CD14-positive monocyte (primary cell): ENCODE data around the gene SNRPD1. TPM values are rescaled to one million over a fixed set of nuclear protein-coding genes. Genes with fewer than 3 reads are reported as not detected.

Experiments used
- DNase-seq, 3 donors: peaks; one replicate each; pipeline ENCODE4 v3.0.0-alpha.2; 2011 to 2022
- H2AFZ ChIP-seq: 2 replicates; pipeline ENCODE4 v1.6.0; 2012; ENCODE audit warnings: mild to moderate bottlenecking, low read depth, low read length, inconsistent platforms; ENCODE audit not compliant: insufficient read depth, poor library complexity, severe bottlenecking
- H3K27ac ChIP-seq, 2 donors: 1 replicate in 1 of 2; 2 replicates in 1 of 2; pipeline ENCODE4 v1.5.1; 2012 to 2013; ENCODE audit warnings: low read length in 2 of 2, control low read depth in 1 of 2, inconsistent platforms in 1 of 2, low read depth in 1 of 2, mild to moderate bottlenecking in 1 of 2
- H3K27me3 ChIP-seq, 2 donors: one replicate each; pipeline versions ENCODE4 v1.6.0 to v1.6.1; 2011 to 2013; ENCODE audit warnings: low read length in 2 of 2; ENCODE audit not compliant: control insufficient read depth in 2 of 2, insufficient read depth in 2 of 2
- H3K36me3 ChIP-seq, 2 donors: replicated peaks in 1 of 2; 1 replicate in 1 of 2; 2 replicates in 1 of 2; pipeline versions ENCODE4 v1.5.1 to v1.6.1; 2012 to 2013; ENCODE audit warnings: low read length in 2 of 2, control low read depth in 1 of 2, inconsistent platforms in 1 of 2, mild to moderate bottlenecking in 1 of 2; ENCODE audit not compliant: insufficient read depth in 2 of 2, control insufficient read depth in 1 of 2
- H3K4me1 ChIP-seq, 2 donors: 1 replicate in 1 of 2; 2 replicates in 1 of 2; pipeline versions ENCODE4 v1.5.1 to v1.6.1; 2012 to 2013; ENCODE audit warnings: low read length in 2 of 2, control low read depth in 1 of 2, inconsistent platforms in 1 of 2, mild to moderate bottlenecking in 1 of 2, moderate library complexity in 1 of 2; ENCODE audit not compliant: insufficient read depth in 2 of 2, control insufficient read depth in 1 of 2
- H3K4me2 ChIP-seq: replicated peaks from 2 replicates; pipeline ENCODE3; 2012; ENCODE audit warnings: low read length, moderate library complexity, mild to moderate bottlenecking; ENCODE audit not compliant: poor library complexity, severe bottlenecking; ENCODE audit errors: extremely low read depth
- H3K4me3 ChIP-seq, 3 experiments: fragments of 200-600 bp in 1 of 3; sonication (generic) in 1 of 3; replicated peaks in 1 of 3; 1 replicate in 2 of 3; 2 replicates in 1 of 3; pipeline ENCODE4 v1.5.1; 2011 to 2013; ENCODE audit warnings: low read length in 3 of 3, mild to moderate bottlenecking in 3 of 3, control low read depth in 2 of 3, low read depth in 2 of 3, inconsistent platforms in 1 of 3, moderate library complexity in 1 of 3
- H3K79me2 ChIP-seq: 2 replicates; pipeline ENCODE4 v1.6.0; 2012; ENCODE audit warnings: mild to moderate bottlenecking, control low read depth, inconsistent platforms, low read length, moderate library complexity; ENCODE audit not compliant: insufficient read depth
- H3K9ac ChIP-seq: 2 replicates; pipeline ENCODE4 v1.6.0; 2017; ENCODE audit warnings: low read length, mild to moderate bottlenecking; ENCODE audit not compliant: insufficient read depth, poor library complexity, severe bottlenecking
- H3K9me3 ChIP-seq, 2 donors: replicated peaks in 1 of 2; 1 replicate in 1 of 2; 2 replicates in 1 of 2; pipeline versions ENCODE4 v1.5.1 to v1.6.1; 2012 to 2013; ENCODE audit warnings: low read length in 2 of 2, control low read depth in 1 of 2; ENCODE audit not compliant: control insufficient read depth in 1 of 2, insufficient read depth in 1 of 2
- H4K20me1 ChIP-seq: 2 replicates; pipeline ENCODE4 v1.6.0; 2012; ENCODE audit warnings: mild to moderate bottlenecking, low read length, control low read depth, moderate library complexity; ENCODE audit not compliant: insufficient read depth
- H3K27ac Mint-ChIP-seq, 7 donors: one replicate each; pipeline ENCODE4 v1.8.0; 2020; ENCODE audit warnings: mild to moderate bottlenecking in 7 of 7, mixed read lengths in 7 of 7, moderate library complexity in 6 of 7, inconsistent platforms in 2 of 7
- H3K27me3 Mint-ChIP-seq, 3 donors: one replicate each; pipeline ENCODE4 v1.8.0; 2021 to 2022; ENCODE audit warnings: low read depth in 3 of 3, mild to moderate bottlenecking in 3 of 3, mixed read lengths in 3 of 3, moderate library complexity in 3 of 3, inconsistent platforms in 1 of 3
- H3K36me3 Mint-ChIP-seq, 2 donors: one replicate each; pipeline ENCODE4 v1.8.0; 2020; ENCODE audit warnings: mixed read lengths in 2 of 2, inconsistent platforms in 1 of 2, mild to moderate bottlenecking in 1 of 2
- H3K4me1 Mint-ChIP-seq: one replicate; pipeline ENCODE4 v1.8.0; 2020; ENCODE audit warnings: mild to moderate bottlenecking, mixed read lengths
- H3K4me3 Mint-ChIP-seq, 2 donors: one replicate each; pipeline ENCODE4 v1.8.0; 2020; ENCODE audit warnings: mild to moderate bottlenecking in 2 of 2, mixed read lengths in 2 of 2, moderate library complexity in 1 of 2
- H3K9me3 Mint-ChIP-seq, 7 donors: one replicate each; pipeline ENCODE4 v1.8.0; 2020 to 2022; ENCODE audit warnings: mixed read lengths in 7 of 7, mild to moderate bottlenecking in 6 of 7, moderate library complexity in 6 of 7, inconsistent platforms in 2 of 7
- CTCF ChIP-seq: fragments of 200-600 bp; IDR thresholded peaks from one replicate; pipeline ENCODE4 v1.8.0; 2022; ENCODE audit warnings: antibody characterized with exemption, mild to moderate bottlenecking
- WGBS: methylation state at CpG from one replicate; pipeline ENCODE4 v1.1.5; 2013; ENCODE audit warnings: missing lambda C conversion rate; ENCODE audit not compliant: insufficient coverage; 5-methylcytosine and 5-hydroxymethylcytosine counted together
- intact Hi-C, 2 donors: fragments of 100-400 bp; cut with micrococcal nuclease; formaldehyde crosslinking; loops; one replicate each; pipeline versions ENCODE4 v1.15.0 to v1.15.1; 2023
- polyA plus RNA-seq, 3 donors: library from polyadenylated mRNA; depleted of rRNA in 1 of 3; unstranded in 2 of 3; stranded (reverse) in 1 of 3; fragments of 300-500 nt in 2 of 3; fragments of >200 nt in 1 of 3; fragmentation: Illumina TruSeq in 2 of 3; gene quantifications; 1 replicate in 2 of 3; 2 replicates in 1 of 3; pipeline ENCODE4 v1.2.3, GENCODE V29; 2012 to 2021

SNRPD1 gene
- polyA plus RNA-seq, 3 donors: 13.0 to 56.7 (median 50.9) TPM

GRCh38 chr18:21678859-21679258, 66.7 kb downstream of the SNRPD1 start:
- Histone ChIP-seq H3K4me1 (peaks cover 14 to 23% of the 10 kb centered on the region in 2 donors), H3K27me3 (no peaks in the 10 kb centered on the region), H4K20me1 (no peaks in the 10 kb centered on the region), H3K4me3 (no peak overlapping the region), H3K9me3 (no peaks in the 10 kb centered on the region), H2AFZ (no peak overlapping the region), H3K36me3 (peaks cover 1 to 41% of the 10 kb centered on the region in 2 donors), H3K4me2 (peak overlapping the region; percentile 20), H3K9ac (no peak overlapping the region), H3K27ac (peak overlapping the region in 1 of 2 donors; percentile 68), H3K79me2 (no peaks in the 10 kb centered on the region)
- Mint-ChIP-seq H3K36me3 (peaks cover 6 to 21% of the 10 kb centered on the region in 2 donors), H3K4me1 (peaks cover 12% of the 10 kb centered on the region), H3K27ac (peak overlapping the region in 1 of 7 donors; percentile 48), H3K9me3 (no peaks in the 10 kb centered on the region), H3K27me3 (no peaks in the 10 kb centered on the region), H3K4me3 (peak overlapping the region in 1 of 2 donors; percentile 16)
- intact Hi-C loops: no loop called here
- no peak for TF ChIP-seq CTCF
- WGBS: no CpG with 5 or more reads among the region's 1 CpG
- DNase-seq: peak in 1 of 3 donors; percentile 7

- no CpG with 5 or more reads among the region's 6 CpGs for WGBS
Observed at GRCh38 chr18:21680161-21680560, 68.0 kb downstream of the SNRPD1 start.

More at GRCh38 chr18:21680161-21680560, 68.0 kb downstream of the SNRPD1 start:
- Mint-ChIP-seq H3K27me3 (no peaks in the 10 kb centered on the region), H3K36me3 (peaks cover 10 to 20% of the 10 kb centered on the region in 2 donors), H3K27ac (no peak overlapping the region), H3K4me1 (peaks cover 12% of the 10 kb centered on the region), H3K4me3 (no peak overlapping the region), H3K9me3 (no peaks in the 10 kb centered on the region)
- H3K4me2 ChIP-seq: no peak overlapping the region
- no peaks in the 10 kb centered on the region for H3K9me3 ChIP-seq
- H3K27me3 ChIP-seq: no peaks in the 10 kb centered on the region
- peaks cover 14 to 23% of the 10 kb centered on the region in 2 donors for H3K4me1 ChIP-seq
- H3K27ac ChIP-seq: peak overlapping the region in 1 of 2 donors; percentile 56
- peaks cover 6 to 31% of the 10 kb centered on the region in 2 donors for H3K36me3 ChIP-seq
- H3K79me2 ChIP-seq: no peaks in the 10 kb centered on the region
- no peak overlapping the region for H2AFZ ChIP-seq
- TF ChIP-seq CTCF: no peak
- H3K4me3 ChIP-seq: no peak overlapping the region
- no peak overlapping the region for H3K9ac ChIP-seq
- intact Hi-C loops: no loop called here
- DNase-seq: no peak
- no peaks in the 10 kb centered on the region for H4K20me1 ChIP-seq
